Suprapubic skin (tissue), 4 donors: ENCODE data around the gene CAMK1D. TPM values are rescaled to one million over a fixed set of nuclear protein-coding genes. Genes with fewer than 3 reads are reported as not detected.

Experiments
- DNase-seq, 2 donors: peaks; one replicate each; pipeline ENCODE4 v3.0.0-alpha.2; 2019; ENCODE audit warnings: low spot score in 2 of 2
- H3K27ac ChIP-seq: fragments of 200-600 bp; sonication (generic); one replicate; pipeline ENCODE4 v1.5.1; 2019
- H3K27me3 ChIP-seq: fragments of 200-600 bp; sonication (generic); one replicate; pipeline ENCODE4 v1.5.1; 2019
- H3K36me3 ChIP-seq: fragments of 200-600 bp; sonication (generic); one replicate; pipeline ENCODE4 v1.5.1; 2019
- H3K4me1 ChIP-seq: fragments of 200-600 bp; sonication (generic); one replicate; pipeline ENCODE4 v1.5.1; 2019
- H3K4me3 ChIP-seq: fragments of 200-600 bp; sonication (generic); one replicate; pipeline ENCODE4 v1.5.1; 2019; ENCODE audit warnings: mild to moderate bottlenecking
- H3K9me3 ChIP-seq: fragments of 200-600 bp; sonication (generic); one replicate; pipeline ENCODE4 v1.5.1; 2019
- CTCF ChIP-seq, 2 donors: fragments of 200-600 bp in 1 of 2; fragments of 450-650 bp in 1 of 2; sonication (generic) in 1 of 2; IDR thresholded peaks; one replicate each; pipeline ENCODE4 v1.5.1; 2016 to 2019; ENCODE audit warnings: antibody characterized with exemption in 2 of 2, mild to moderate bottlenecking in 1 of 2, moderate library complexity in 1 of 2
- EP300 ChIP-seq: sonication (generic); formaldehyde crosslinking; IDR thresholded peaks from one replicate; pipeline ENCODE4 v1.6.1; 2017; ENCODE audit warnings: antibody characterized with exemption
- POLR2A ChIP-seq, 2 donors: fragments of 450-650 bp; IDR thresholded peaks; one replicate each; pipeline ENCODE4 v1.6.1; 2017; ENCODE audit warnings: antibody characterized with exemption in 2 of 2, mild to moderate bottlenecking in 2 of 2, moderate library complexity in 2 of 2
- POLR2AphosphoS5 ChIP-seq, 3 donors: sonication (generic); formaldehyde crosslinking; IDR thresholded peaks; one replicate each; pipeline ENCODE4 v1.6.1; 2017; ENCODE audit warnings: antibody characterized with exemption in 3 of 3
- WGBS: methylation state at CpG from one replicate; pipeline ENCODE4 v1.1.5; 2018; 5-methylcytosine and 5-hydroxymethylcytosine counted together
- total RNA-seq, 4 donors: library from RNA; depleted of rRNA; stranded (reverse); fragments of >200 nt; gene quantifications; one replicate each; pipeline ENCODE4 v1.1.0, GENCODE V29; 2016

CAMK1D gene
- total RNA-seq, 4 donors from 2014 or later: 26.4 to 31.3 (median 30.2) TPM

DNA sequence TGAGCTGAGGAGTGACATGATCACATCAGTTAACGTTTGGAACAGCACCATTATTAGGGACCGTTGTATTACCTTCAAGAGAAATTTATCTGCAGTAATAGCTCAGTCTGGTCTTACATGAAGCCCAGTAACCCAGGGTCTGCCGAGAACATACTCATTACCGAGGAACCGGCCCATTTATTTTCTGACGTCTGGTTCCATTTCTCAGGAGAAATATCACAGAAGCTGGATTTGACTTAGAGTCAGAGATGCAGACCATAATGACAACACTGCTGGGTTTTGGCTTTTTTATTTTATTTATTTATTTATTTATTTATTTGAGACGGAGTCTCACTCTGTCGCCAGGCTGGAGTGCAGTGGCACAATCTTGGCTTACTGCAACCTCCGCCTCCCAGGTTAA, 489.0 kb downstream of the CAMK1D start:
- no peak overlapping the region for H3K27ac ChIP-seq
- TF ChIP-seq POLR2AphosphoS5 (IDR thresholded peaks at IDR 0.05) (no peak), EP300 (no peak), CTCF (IDR thresholded peaks at IDR 0.05) (no peak), POLR2A (IDR thresholded peaks at IDR 0.05) (no peak)
- 97% methylated on average over 9 of the region's 9 CpGs for whole genome bisulfite sequencing
- no peak for DNase-seq
- no peak overlapping the region for H3K4me3 ChIP-seq
- H3K36me3 ChIP-seq: no peaks in the 10 kb centered on the region
- no peaks in the 10 kb centered on the region for H3K27me3 ChIP-seq
- H3K9me3 ChIP-seq: no peaks in the 10 kb centered on the region
- H3K4me1 ChIP-seq: peaks cover 12% of the 10 kb centered on the region

GRCh38 chr10:12838995-12839927, 489.9 kb downstream of the CAMK1D start:
- Histone ChIP-seq H3K4me3 (no peak overlapping the region), H3K36me3 (no peaks in the 10 kb centered on the region), H3K9me3 (no peaks in the 10 kb centered on the region), H3K27me3 (no peaks in the 10 kb centered on the region), H3K27ac (no peak overlapping the region), H3K4me1 (peaks cover 13% of the 10 kb centered on the region)
- peak in 1 of 2 donors; percentile 67 for DNase-seq
- WGBS: 90% methylated on average over 27 of the region's 27 CpGs
- no peak for TF ChIP-seq POLR2A (IDR thresholded peaks at IDR 0.05)
- TF ChIP-seq EP300: no peak
- TF ChIP-seq CTCF (IDR thresholded peaks at IDR 0.05): no peak
- TF ChIP-seq POLR2AphosphoS5 (IDR thresholded peaks at IDR 0.05): no peak

- 46% methylated on average over 9 of the region's 9 CpGs for WGBS
- no peak overlapping the region for H3K27ac ChIP-seq
Observed at GRCh38 chr10:12839941-12840611, 490.7 kb downstream of the CAMK1D start.

GRCh38 chr10:12841426-12841825, 492.1 kb downstream of the CAMK1D start:
- 95% methylated on average over 10 of the region's 10 CpGs for WGBS
- peak in 1 of 2 donors; percentile 60 for DNase-seq
- no peak overlapping the region for H3K27ac ChIP-seq
- H3K9me3 ChIP-seq: no peaks in the 10 kb centered on the region
- no peak overlapping the region for H3K4me3 ChIP-seq
- H3K36me3 ChIP-seq: no peaks in the 10 kb centered on the region
- no peaks in the 10 kb centered on the region for H3K27me3 ChIP-seq
- TF ChIP-seq EP300: no peak
- TF ChIP-seq POLR2A (IDR thresholded peaks at IDR 0.05): no peak
- TF ChIP-seq POLR2AphosphoS5 (IDR thresholded peaks at IDR 0.05): no peak
- no peak for TF ChIP-seq CTCF (IDR thresholded peaks at IDR 0.05)
- H3K4me1 ChIP-seq: peaks cover 24% of the 10 kb centered on the region

More at GRCh38 chr10:12839941-12840611, 490.7 kb downstream of the CAMK1D start:
- Histone ChIP-seq H3K9me3 (no peaks in the 10 kb centered on the region), H3K4me3 (no peak overlapping the region), H3K27me3 (no peaks in the 10 kb centered on the region), H3K36me3 (no peaks in the 10 kb centered on the region), H3K4me1 (peaks cover 21% of the 10 kb centered on the region)
- TF ChIP-seq POLR2A (IDR thresholded peaks at IDR 0.05) (no peak), POLR2AphosphoS5 (IDR thresholded peaks at IDR 0.05) (no peak), CTCF (IDR thresholded peaks at IDR 0.05) (no peak), EP300 (no peak)
- peak in 1 of 2 donors; percentile 68 for DNase-seq

DNA sequence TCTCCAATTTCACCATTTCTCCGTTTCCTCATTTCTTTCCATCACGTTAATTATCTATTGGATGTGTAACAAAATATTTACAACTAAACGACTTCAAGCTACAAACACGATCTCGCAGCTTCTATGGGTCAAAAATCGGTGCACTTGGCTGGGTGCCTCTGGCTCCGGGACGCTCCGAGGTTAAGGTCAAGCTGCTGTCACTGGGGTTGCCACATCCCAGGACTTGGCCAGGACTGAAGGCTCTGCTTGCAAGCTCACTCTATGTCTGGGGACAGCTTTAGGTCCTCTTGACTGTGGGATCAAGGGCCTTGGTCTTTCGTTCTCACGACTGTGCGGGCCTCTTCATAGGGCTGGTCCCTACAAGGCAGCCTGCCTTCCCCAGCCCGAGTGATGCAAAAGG, 492.5 kb downstream of the CAMK1D start:
- Histone ChIP-seq H3K27ac (no peak overlapping the region), H3K4me3 (no peak overlapping the region), H3K27me3 (no peaks in the 10 kb centered on the region), H3K36me3 (no peaks in the 10 kb centered on the region), H3K9me3 (no peaks in the 10 kb centered on the region), H3K4me1 (peaks cover 24% of the 10 kb centered on the region)
- WGBS: 78% methylated on average over 13 of the region's 13 CpGs
- TF ChIP-seq POLR2A (IDR thresholded peaks at IDR 0.05) (no peak), CTCF (IDR thresholded peaks at IDR 0.05) (no peak), POLR2AphosphoS5 (IDR thresholded peaks at IDR 0.05) (no peak), EP300 (no peak)
- DNase-seq: peak in 1 of 2 donors; percentile 74
